HG03060 (cell line): Measurements from ENCODE around the gene CERS4.
"Not testable (repeated sequence)": the region's sequence is repeated elsewhere in the genome, so short reads cannot be mapped to it uniquely, and the experiment has no call there.

Experiments
- ATAC-seq: cut with Tn5 transposase; IDR thresholded peaks from one replicate; pipeline ENCODE4 v1.9.1; 2021; ENCODE audit warnings: low read depth, moderate number of reproducible peaks; ENCODE audit not compliant: unreplicated experiment

The CERS4 gene

DNA sequence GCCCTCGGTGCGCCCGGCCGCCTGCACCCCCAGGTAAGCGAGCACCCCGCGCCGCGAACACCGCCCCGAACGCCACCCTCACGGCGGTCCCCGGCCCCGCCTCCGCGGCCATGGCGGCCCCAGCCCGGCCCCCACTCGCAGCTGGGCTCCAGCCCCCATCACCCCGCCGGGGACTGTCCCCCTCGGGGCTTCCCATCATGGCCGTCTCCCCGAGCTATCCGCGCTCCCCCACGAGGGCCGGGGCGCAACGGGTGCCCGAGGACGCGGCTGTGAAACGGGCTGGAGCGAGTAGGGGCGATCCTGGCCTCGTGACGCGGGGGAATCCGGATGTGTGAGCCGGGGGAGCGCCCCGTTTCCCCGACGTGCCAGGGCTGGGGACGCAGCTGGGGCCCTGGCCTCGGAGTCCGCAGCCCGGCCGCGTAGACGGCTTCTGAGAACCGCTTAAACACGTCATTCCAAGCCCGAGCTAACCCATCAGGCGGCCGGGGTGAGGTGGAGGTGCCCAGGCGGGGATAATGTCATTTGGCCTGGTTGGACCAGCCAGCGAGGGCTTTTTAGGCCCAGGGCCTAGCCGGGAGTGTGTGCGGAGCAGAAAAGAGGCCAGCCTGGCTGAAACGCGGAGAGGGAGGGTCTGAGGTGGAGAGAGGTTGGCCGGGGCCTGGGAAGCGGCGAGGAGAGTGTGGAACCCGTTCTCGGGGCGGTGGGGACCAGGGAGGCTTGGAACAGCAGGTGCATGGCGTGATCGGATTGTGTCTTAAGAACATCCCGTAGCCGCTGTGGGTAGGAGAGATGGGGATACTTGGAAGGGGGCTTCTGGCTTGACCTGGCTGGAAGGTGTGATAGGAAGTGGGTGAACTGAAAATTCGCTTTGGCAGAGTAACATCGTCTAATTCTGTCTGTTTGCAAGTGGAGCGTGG, 550 bp downstream of the CERS4 start:
- no peak for ATAC-seq

DNA sequence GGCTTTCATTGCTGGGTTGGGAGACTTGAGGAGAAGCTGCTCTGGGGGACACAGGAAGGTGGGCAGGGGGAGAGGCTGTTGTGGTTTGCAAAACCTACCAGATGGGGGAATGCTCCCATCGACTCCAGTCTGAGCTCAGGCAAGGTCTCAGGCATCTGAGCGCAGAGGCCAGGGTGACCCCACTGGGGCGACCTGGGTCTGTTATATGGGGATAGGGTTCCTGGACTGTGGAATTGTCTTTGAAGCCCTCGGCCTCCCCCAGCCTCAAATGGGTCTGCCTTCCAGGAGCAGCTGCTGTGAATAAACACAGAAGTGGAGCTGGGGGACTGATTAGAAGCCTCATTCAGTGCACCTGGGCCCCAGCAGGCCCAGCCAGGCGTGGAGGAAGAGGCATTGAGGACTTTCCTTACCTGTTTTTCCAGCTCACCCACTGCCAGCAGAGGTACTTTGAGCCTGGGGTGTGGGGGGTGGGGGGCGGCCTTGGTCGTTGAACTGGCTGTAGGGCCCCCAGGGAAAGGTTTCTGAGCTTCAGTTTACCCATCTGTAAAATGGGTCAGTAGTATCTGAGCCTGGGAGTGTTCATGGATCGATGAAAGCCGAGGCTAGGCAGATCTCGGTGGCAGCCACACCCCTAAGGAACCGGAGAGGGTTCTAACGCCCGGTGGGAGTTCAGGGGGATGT, 1.4 kb downstream of the CERS4 start:
- ATAC-seq = no peak

DNA sequence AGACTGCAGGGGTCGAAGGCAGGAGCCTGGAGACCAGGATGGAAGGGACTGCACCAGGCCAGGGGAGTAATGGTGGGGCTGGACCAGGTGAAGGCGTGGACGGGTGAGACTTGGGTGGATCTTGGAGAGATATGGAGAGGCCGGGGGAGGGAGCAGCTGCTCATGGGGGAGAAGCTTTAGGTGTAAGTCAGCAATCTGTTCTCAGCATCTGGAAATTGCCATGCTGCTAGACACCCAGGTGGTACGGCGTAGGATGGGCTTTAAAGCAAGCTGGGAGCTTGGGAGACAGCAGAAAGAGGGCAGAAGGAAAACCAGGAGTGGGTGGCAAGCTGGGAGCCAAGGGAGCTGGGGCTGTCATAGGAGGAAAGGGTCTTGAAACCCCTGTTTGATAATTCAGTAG, 3.0 kb downstream of the CERS4 start:
- ATAC-seq = no peak

DNA sequence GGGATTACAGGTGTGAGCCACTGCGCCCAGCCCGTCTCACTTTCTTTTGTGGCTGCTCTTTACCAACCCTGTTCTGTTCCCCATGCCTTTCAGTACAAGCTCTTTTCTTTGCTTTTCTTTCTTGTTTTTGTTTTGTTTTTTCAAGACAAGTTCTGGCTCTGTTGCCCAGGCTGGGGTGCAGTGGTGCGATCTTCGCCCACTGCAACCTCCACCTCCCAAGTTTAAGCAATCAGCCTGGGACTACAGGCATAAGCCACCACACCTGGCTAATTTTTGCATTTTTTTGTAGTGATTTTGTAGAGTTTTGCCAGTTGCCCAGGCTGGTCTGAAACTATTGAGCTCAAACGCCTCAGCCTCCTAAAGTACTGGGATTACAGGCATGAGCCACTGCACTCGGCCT, 3.7 kb downstream of the CERS4 start:
- ATAC-seq = no peak

DNA sequence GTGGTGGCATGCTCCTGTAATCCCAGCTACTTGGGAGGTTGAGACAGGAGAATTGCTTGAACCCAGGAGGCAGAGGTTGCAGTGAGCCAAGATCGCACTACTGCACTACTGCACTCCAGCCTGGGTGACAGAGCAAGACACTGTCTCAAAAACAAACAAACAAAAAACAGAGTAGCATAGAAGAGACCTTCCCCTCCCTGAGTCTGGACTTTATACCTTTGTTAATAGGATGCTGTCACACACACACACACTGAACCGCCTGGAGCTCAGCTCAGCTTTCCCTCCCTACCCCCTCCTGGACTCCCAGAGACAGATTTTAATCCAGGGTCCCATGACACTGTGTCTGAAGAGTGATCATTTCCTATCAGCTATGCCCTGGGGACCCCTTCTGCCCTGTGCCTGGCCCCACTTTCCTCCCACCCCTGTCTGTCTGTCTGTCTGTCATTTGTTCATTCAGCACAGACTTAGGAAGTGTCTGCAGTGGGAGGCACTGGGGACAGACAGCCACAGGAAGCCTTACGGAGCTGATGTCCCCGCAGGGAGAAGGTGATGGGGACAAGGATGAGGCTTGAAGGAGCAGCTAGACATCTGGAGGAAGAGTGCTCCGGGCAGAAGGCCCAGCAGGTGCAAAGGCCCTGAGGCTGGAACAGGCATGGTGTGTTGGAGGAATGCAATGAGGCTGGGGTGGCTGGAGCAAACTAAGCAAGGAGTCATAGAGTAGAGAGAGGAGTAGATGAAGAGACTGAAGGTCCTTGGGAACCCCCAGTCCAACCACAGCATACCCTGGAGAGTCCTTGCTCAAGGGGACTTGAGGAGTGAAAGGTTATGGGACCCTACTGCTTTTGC, 4.9 kb downstream of the CERS4 start:
- ATAC-seq = no peak

DNA sequence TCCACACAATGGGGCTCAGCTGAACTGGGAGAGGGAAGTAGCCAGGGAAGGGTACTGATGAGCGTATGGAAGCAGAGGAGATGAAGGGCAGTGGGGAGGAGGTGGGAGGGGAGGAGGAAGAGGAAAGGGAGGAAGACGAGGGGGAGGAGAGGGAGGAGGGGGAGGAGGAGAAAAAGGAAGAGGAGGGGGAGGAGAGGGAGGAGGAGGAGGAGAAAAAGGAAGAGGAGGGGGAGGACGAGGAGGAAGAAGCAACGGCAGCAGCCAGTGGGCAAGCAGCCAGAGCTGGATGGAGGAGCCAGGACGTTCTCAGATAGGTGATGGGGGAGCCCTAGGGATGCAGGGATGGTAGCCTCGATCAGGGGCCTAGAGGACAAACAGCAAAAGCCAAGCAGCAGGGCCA, 5.6 kb downstream of the CERS4 start:
- ATAC-seq = no peak

DNA sequence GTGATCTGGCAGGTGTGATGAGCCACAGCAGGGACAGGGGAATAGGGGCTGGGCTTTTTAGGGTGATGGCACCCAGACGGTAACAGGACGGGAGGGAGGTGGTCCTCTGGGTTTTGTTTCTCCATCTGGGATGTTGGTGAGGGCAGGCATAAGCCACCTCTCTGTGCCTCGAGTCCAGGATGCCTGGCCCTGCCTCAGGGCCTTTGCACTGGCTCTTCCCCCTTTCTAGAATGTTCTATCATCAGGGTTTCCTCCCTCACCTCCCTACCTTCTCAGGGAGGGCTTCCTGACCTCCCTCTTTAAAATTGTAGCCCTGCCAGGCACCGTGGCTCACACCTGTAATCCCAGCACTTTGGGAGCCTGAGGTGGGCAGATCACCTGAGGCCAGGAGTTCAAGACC, 6.6 kb downstream of the CERS4 start:
- ATAC-seq = no peak

DNA sequence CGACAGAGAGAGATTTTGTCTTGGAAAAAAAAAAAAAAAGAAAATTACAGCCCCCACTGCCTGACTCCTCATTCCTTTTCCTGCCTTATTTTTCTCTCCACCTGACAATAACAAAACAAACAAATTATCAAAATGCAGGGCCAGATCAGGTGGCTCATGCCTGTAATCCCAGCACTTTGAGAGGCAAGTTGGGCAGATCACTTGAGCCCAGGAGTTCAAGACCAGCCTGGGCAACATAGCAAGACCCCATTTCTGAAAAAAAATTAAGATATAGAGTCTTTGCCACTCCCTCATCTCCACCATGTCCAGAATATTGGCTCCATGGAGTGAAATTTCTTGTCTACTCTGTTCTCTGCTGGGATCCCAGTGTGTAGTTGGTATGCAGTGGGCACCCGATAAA, 7.2 kb downstream of the CERS4 start:
- ATAC-seq = no peak

DNA sequence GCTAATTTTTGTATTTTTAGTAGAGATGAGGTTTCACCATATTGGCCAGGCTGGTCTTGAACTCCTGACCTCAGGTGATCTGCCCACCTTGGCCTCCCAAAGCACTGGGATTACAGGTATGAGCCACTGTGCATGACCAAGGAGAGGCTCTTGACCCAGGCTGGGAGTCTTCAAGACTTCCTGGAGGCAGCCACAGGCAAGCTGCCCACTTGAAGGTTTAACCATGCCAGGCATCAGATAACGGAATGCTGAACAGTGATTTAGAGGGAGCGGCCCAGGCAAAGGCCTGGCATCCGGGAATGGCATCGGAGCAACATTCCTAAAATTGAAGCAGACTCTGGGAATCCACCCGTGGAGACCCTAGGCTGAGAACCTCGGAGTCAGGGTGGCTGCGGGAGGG, 9.0 kb downstream of the CERS4 start:
- ATAC-seq = not testable (repeated sequence)

DNA sequence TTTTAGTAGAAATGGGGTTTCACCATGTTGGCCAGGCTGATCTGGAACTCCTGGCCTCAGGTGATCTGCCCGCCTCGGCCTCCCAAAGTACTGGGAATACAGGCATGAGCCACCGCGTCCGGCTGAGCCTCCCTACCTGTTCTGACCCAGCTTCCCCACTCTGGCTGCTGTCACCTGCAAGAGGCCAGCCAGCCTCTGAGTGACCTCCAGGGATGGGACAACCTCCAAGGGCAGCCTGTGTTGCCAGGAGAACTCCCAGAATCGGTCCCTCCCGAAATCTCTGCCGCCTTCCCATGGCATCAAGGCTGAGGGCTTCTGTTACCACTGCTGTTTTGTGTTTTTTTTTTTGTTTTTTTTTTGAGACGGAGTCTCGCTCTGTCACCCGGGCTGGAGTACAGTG, 11.3 kb downstream of the CERS4 start:
- ATAC-seq = no peak

DNA sequence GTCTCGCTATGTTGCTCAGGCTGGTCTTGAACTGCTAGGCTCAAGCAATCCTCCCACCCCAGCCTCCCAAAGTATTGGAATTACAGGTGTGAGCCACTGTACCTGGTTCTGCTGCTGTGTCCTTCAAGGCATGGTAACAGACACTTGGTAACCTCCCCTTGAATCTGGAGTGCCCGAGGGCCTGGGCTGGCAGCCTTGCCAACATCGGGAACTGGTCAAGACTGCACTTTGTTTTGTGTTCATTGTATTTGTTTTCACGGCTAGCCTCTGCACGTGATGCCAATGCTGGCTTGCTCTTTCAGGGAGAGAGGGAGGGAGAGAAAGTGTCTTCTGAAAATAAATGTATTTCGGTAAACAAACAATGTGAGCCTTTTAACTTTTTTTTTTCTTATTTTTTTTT, 12.0 kb downstream of the CERS4 start:
- no peak for ATAC-seq

DNA sequence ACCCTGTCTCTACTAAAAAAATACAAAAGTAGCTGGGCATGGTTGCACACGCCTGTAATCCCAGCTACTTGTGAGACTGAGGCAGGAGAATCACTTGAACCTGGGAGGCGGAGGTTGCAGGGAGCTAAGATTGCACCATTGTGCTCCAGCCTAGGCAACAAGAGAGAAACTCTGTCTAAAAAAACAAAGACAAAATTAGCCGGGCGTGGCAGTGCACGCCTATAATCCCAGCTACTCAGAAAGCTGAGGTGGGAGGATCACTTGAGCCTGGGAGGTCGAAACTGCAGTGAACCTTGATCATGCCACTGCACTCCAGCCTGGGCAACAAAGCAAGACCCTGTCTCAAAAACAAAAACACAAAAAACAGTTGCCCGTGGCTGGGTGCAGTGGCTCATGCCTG, 14.3 kb downstream of the CERS4 start:
- not testable (repeated sequence) for ATAC-seq

DNA sequence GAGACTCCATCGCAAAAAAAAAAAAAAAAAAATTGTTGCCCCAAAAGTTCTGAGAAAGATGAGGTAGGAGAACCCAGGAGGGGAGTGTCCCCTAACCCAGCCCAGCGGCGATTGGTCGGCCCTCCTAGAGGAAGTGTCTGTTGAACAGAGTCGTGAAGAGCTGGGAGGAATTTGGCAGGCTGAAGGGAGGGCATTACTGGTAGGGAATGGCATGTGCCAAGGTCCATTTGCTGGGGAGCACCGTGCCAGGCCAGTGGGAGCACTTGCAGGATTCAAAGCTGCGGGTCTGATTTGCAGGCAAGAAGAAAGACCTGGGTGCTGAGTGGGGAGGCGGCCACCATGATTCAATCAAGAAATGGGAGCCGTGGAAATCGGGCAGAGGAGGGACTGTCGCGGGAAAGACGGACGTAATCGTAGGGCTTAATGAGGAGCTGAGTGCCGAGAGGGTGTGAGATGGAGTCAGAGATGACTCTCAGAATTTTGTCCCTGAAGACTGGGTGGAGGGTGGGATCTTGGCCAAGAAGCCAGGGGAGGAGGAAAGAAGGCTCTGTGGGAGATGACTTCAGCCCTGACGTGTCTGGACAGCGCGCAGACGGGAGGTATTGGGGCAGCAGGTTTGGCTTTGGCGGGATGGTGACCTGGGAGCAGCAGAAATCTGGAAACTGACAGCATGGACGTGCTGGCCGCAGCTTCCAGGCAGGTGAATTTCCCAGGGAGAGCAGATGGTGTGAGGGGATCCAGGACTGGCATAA, 15.4 kb downstream of the CERS4 start:
- no peak for ATAC-seq

DNA sequence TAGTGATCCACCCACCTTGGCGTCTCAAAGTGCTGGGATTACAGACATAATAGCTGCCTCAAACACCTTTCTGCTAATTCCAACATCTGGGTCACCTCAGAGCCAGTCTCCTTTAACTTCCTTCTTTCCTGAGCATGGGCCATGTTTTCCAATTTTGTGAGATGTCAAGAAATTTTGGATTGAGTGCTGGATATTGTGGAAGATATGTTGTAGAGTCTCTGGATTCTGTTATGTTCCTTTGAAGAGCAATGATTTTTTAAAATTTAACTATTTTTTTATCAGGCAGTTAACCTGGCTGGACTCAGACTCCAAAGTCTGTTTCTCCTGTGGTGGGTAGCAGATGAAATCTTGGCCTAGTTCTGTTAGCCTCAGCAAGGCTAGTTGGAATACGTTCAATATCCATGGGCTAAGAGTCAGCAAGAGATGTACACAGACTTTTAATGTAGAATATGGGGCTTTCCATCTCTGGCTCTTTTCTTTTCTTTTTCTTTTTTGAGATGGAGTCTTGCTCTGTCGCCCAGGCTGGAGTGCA, 22.0 kb downstream of the CERS4 start:
- no peak for ATAC-seq

DNA sequence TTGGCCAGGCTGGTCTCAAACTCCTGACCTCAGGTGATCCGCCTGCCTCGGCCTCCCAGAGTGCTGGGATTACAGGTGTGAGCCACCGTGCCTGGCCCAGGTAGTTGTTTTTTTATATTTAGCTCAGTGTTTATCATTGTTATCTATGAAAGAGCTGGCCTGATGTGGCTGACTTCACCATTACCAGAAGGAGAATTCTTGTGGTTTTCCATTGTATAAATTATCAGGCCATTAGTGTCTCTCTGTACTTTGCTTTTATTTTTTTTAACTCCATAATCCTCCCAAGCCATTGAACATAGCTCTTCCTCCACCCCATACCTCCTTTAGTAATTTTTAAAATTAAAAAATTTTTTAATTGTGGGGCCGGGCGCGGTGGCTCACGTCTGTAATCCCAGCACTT, 24.2 kb downstream of the CERS4 start:
- ATAC-seq = no peak

DNA sequence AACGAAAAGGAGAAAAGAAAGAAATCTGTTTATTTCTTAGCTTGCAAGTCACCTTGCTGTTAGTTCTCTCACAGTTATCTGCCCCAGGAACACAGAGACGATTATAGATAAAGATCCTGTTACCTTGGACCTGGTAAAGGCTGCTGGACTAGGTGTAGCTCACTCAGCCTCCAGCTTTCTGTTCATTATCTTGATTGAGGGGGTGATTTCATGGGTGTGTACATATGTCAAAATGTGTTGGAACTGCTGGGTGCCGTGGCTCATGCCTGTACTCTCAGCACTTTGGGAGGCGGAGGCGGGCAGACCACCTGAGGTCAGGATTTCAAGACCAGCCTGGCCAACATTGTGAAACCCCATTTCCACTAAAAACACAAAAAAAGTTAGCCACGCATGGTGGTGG, 27.9 kb downstream of the CERS4 start:
- ATAC-seq = no peak

DNA sequence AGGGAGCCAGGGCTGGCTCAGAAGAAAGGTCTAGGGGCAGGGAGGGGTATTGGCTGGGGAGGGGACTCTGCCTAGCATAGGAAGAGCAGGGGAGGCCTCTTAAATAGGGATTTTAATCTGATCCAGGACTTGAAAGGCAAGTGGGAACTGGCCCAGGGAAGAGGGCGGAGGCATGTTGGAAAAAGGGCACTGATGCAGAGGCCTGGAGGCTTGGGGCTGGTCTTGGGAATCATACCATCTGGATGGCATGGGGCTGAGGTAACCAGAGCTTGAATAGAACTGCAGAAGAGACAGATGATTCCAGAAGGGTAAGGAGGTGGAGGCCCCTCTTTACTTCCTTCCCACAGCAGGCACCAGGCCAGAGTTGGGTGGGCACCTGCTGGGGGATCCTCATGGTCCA, 29.1 kb downstream of the CERS4 start:
- ATAC-seq = no peak

DNA sequence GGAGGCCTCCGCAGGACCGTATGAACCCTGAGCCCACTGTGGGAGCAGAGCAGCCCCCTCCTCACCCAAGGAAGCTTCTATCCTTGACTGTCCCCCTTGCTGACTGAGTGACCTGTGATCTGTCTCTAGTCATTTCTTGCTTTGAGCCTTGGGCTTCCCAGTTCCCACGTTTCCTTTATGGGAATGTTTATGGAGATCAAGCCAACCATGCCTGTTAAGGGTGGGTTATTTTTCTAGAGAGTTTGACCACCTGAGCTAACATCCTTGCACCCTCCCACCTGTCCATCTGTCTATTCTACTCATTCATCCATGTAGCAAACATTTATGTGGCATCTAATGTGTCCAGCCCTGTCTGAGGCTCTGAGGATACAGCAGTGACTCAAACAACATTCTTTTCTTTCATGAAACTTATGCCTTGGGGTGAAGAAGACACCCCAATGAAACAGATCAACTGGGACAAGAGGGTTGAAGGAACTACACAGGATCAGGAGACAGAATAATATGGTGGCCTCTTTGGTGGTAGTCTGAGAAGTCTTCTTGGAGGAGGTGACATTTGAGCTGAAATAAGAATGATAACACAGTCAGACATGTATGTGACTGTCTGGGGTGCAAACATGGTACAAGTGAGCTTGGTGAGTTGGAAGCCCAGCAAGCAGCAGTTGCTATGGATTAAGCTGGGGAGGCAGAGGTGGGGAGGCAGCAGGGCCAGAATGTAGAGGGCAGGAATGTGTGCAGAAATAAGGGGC, 30.5 kb downstream of the CERS4 start:
- no peak for ATAC-seq
